Lower leg skin (tissue), 4 donors: ENCODE data around the gene CLSTN1. TPM values are rescaled to one million over a fixed set of nuclear protein-coding genes. Genes with fewer than 3 reads are reported as not detected.

Experiments used
- DNase-seq, 2 donors: peaks; one replicate each; pipeline ENCODE4 v3.0.0-alpha.2; 2019; ENCODE audit warnings: low spot score in 2 of 2
- H3K4me3 ChIP-seq: fragments of 200-600 bp; sonication (generic); 2 replicates; pipeline ENCODE4 v1.5.1; 2017; ENCODE audit warnings: mild to moderate bottlenecking, low read depth; ENCODE audit not compliant: poor library complexity, severe bottlenecking
- CTCF ChIP-seq, 3 donors: fragments of 450-650 bp; IDR thresholded peaks; one replicate each; pipeline ENCODE4 v1.5.1; 2016; ENCODE audit warnings: antibody characterized with exemption in 3 of 3, mild to moderate bottlenecking in 3 of 3, moderate library complexity in 2 of 3
- POLR2A ChIP-seq, 2 donors: fragments of 450-650 bp; IDR thresholded peaks; one replicate each; pipeline ENCODE4 v1.6.1; 2016 to 2017; ENCODE audit warnings: antibody characterized with exemption in 2 of 2, mild to moderate bottlenecking in 1 of 2, moderate library complexity in 1 of 2
- WGBS, 2 donors: methylation state at CpG; one replicate each; pipeline ENCODE4 v1.1.5; 2018; 5-methylcytosine and 5-hydroxymethylcytosine counted together
- intact Hi-C: fragments of 100-400 bp; cut with DNase I; formaldehyde crosslinking; loops from one replicate; pipeline ENCODE4 v1.15.0; 2023; ENCODE audit warnings: low total_unique reads
- total RNA-seq, 4 donors: library from RNA; depleted of rRNA; stranded (reverse); fragments of >200 nt; gene quantifications; one replicate each; pipeline ENCODE4 v1.1.0, GENCODE V29; 2016

Gene CLSTN1
- total RNA-seq, 4 donors from 2014 or later: 116 to 174 (median 150) TPM

GRCh38 chr1:9835758-9836631 lies 12.2 kb upstream of the CLSTN1 start:
- intact Hi-C loops: no loop called here
- WGBS, 2 donors: 23 to 30% methylated on average over 13 to 14 of the region's 15 CpGs
- peak; percentile 58 to 89 for DNase-seq
- TF ChIP-seq CTCF (IDR thresholded peaks at IDR 0.05) (no peak), POLR2A (IDR thresholded peaks at IDR 0.05) (no peak)
- no peak overlapping the region for H3K4me3 ChIP-seq

GRCh38 chr1:9835404-9835757 lies 11.6 kb upstream of the CLSTN1 start:
- DNase-seq: peak in 1 of 2 donors; percentile 81
- 33 to 42% methylated on average over 7 to 9 of the region's 9 CpGs for WGBS, 2 donors
- no peak for TF ChIP-seq CTCF (IDR thresholded peaks at IDR 0.05)
- intact Hi-C loops: no loop called here
- no peak overlapping the region for H3K4me3 ChIP-seq

- intact Hi-C loops: no loop called here
- DNase-seq: peak in 1 of 2 donors; percentile 23
- 70 to 73% methylated on average over 3 of the region's 3 CpGs for WGBS, 2 donors
Observed at GRCh38 chr1:9833632-9834031, 9.9 kb upstream of the CLSTN1 start.

GRCh38 chr1:9827558-9828185 lies 3.9 kb upstream of the CLSTN1 start:
- DNase-seq: peak in 1 of 2 donors; percentile 86
- intact Hi-C loops: no loop called here
- TF ChIP-seq CTCF (IDR thresholded peaks at IDR 0.05) (no peak), POLR2A (IDR thresholded peaks at IDR 0.05) (no peak)
- WGBS, 2 donors: 40 to 59% methylated on average over 24 of the region's 24 CpGs
- no peak overlapping the region for H3K4me3 ChIP-seq

More at GRCh38 chr1:9833632-9834031, 9.9 kb upstream of the CLSTN1 start:
- H3K4me3 ChIP-seq: no peak overlapping the region
- TF ChIP-seq POLR2A (IDR thresholded peaks at IDR 0.05): no peak
- TF ChIP-seq CTCF (IDR thresholded peaks at IDR 0.05): no peak

GRCh38 chr1:9826616-9827015 lies 2.9 kb upstream of the CLSTN1 start:
- 68 to 71% methylated on average over 3 of the region's 3 CpGs for WGBS, 2 donors
- intact Hi-C loops: no loop called here
- TF ChIP-seq CTCF (IDR thresholded peaks at IDR 0.05): no peak
- no peak for TF ChIP-seq POLR2A (IDR thresholded peaks at IDR 0.05)
- peak in 1 of 2 donors; percentile 81 for DNase-seq
- H3K4me3 ChIP-seq: no peak overlapping the region
